HepG2 (cell line): ENCODE results near the gene E2F8.

Experiments used
- FOXM1 ChIP-seq: sonication (generic); formaldehyde crosslinking; IDR thresholded peaks from 2 replicates; pipeline ENCODE4 v1.5.0; 2020; ENCODE audit warnings: missing genetic modification reagents
- NR1H2 ChIP-seq: sonication (generic); formaldehyde crosslinking; IDR thresholded peaks from 2 replicates; pipeline ENCODE4 v1.8.1; 2022; ENCODE audit warnings: low read depth, missing genetic modification reagents, borderline replicate concordance
- POLR2AphosphoS5 ChIP-seq: IDR thresholded peaks from 2 replicates; pipeline ENCODE4 v1.6.1; 2012; ENCODE audit warnings: low read depth, low read length
- SIX4 ChIP-seq: sonication (generic); formaldehyde crosslinking; IDR thresholded peaks from 2 replicates; pipeline ENCODE4 v1.4.0; 2020; ENCODE audit warnings: missing genetic modification reagents
- SRSF4 ChIP-seq: fragments of 200-400 bp; formaldehyde crosslinking; IDR thresholded peaks from one replicate; pipeline ENCODE4 v1.6.1; 2018; ENCODE audit warnings: mild to moderate bottlenecking, low read depth, low read length, moderate library complexity; ENCODE audit not compliant: poor library complexity, severe bottlenecking
- ZNF607 ChIP-seq: sonication (generic); formaldehyde crosslinking; IDR thresholded peaks from 2 replicates; pipeline ENCODE4 v1.5.1; 2020; ENCODE audit warnings: missing genetic modification reagents, mild to moderate bottlenecking, borderline replicate concordance
- TF ChIP-seq, protein P1 (sequence below): sonication (generic); formaldehyde crosslinking; IDR thresholded peaks from 2 replicates; pipeline ENCODE4 v1.4.0; 2020; ENCODE audit warnings: mild to moderate bottlenecking, low read depth, missing genetic modification reagents

DNA sequence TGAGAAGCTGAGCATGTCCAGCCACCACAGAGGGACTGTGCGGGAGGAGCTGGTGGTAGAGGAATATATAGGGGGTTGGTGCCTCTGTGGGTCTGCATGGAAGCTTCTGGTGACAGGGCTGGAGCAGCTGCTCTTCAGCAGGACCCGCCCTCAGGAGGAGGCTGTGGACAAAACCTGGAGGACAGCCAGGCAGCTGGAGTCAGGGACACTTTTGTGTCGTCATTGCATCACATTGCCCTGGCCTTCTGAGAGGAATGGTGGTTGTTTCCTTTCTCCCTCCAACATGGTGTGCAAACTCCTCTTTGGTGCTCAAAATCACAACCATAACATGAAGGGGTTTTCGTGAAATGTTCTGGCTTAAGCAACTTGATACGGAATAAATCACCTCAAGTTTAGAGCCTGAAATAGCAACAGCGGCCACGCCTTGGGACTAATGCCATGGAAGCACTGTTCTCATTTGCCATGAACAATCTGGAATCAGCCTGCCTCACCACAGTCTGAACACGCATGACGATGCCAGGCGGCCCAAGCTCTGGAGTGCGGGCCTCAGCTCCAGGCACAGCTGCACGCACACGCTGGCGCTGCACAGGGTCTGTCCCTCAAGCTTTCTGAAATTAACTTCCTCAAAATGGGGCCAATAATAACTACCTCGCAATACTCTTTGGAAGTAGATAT lies 21.8 kb downstream of the E2F8 start:
- TF ChIP-seq NR1H2 (CRISPR knock-in tag) (no peak), FOXM1 (no peak), POLR2AphosphoS5 (no peak), ZNF607 (CRISPR knock-in tag) (no peak), SIX4 (CRISPR knock-in tag) (no peak), SRSF4 (no peak)
- TF ChIP-seq, protein P1, sequence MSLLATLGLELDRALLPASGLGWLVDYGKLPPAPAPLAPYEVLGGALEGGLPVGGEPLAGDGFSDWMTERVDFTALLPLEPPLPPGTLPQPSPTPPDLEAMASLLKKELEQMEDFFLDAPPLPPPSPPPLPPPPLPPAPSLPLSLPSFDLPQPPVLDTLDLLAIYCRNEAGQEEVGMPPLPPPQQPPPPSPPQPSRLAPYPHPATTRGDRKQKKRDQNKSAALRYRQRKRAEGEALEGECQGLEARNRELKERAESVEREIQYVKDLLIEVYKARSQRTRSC = no peak
